Activated CD8-positive, alpha-beta memory T cell treated with anti-CD3 and anti-CD28 coated beads, Interleukin-2, amount 50 U/mL, for 1 hour (primary cell): ENCODE results near the gene MRPL10.
"Not testable (repeated sequence)": the region's sequence is repeated elsewhere in the genome, so short reads cannot be mapped to it uniquely, and the experiment has no call there.

Experiments used
- DNase-seq: peaks from one replicate; pipeline ENCODE4 v3.0.0-alpha.2; 2020; ENCODE audit errors: extremely low read depth

The MRPL10 gene

GRCh38 chr17:47792979-47793378 is 38.4 kb downstream of the MRPL10 start:
- no peak for DNase-seq

GRCh38 chr17:47792457-47792856 is 38.9 kb downstream of the MRPL10 start:
- no peak for DNase-seq

GRCh38 chr17:47791025-47791424 is 40.3 kb downstream of the MRPL10 start:
- DNase-seq = no peak

GRCh38 chr17:47789611-47790561 is 41.5 kb downstream of the MRPL10 start:
- DNase-seq = no peak

- DNase-seq = no peak
Observed at GRCh38 chr17:47785538-47786123, 45.7 kb downstream of the MRPL10 start.

- DNase-seq = no peak
Observed at GRCh38 chr17:47781397-47781796, 49.9 kb downstream of the MRPL10 start.

GRCh38 chr17:47778184-47778635 is 53.1 kb downstream of the MRPL10 start:
- DNase-seq = no peak

- peak; percentile 18 for DNase-seq
Observed at GRCh38 chr17:47776330-47777197, 54.8 kb downstream of the MRPL10 start.

GRCh38 chr17:47774987-47775580 is 56.3 kb downstream of the MRPL10 start:
- DNase-seq = no peak

- DNase-seq = no peak
Observed at GRCh38 chr17:47774331-47774730, 57.0 kb downstream of the MRPL10 start.

- DNase-seq = not testable (repeated sequence)
Observed at GRCh38 chr17:47773649-47774048, 57.7 kb downstream of the MRPL10 start.
